HL-60 (cell line): ENCODE results near the gene SEZ6.

Experiments
- POLR2AphosphoS5 ChIP-seq: IDR thresholded peaks from 2 replicates; pipeline ENCODE4 v1.6.1; 2012; ENCODE audit warnings: low read depth
- SPI1 ChIP-seq: IDR thresholded peaks from 2 replicates; pipeline ENCODE4 v1.6.1; 2012; ENCODE audit warnings: low read depth, mild to moderate bottlenecking, borderline replicate concordance
- TF ChIP-seq, protein P1 (sequence below): IDR thresholded peaks from one replicate; pipeline ENCODE4 v1.5.1; 2011; ENCODE audit warnings: low read length, control low read depth, inconsistent platforms; ENCODE audit not compliant: insufficient read depth

DNA sequence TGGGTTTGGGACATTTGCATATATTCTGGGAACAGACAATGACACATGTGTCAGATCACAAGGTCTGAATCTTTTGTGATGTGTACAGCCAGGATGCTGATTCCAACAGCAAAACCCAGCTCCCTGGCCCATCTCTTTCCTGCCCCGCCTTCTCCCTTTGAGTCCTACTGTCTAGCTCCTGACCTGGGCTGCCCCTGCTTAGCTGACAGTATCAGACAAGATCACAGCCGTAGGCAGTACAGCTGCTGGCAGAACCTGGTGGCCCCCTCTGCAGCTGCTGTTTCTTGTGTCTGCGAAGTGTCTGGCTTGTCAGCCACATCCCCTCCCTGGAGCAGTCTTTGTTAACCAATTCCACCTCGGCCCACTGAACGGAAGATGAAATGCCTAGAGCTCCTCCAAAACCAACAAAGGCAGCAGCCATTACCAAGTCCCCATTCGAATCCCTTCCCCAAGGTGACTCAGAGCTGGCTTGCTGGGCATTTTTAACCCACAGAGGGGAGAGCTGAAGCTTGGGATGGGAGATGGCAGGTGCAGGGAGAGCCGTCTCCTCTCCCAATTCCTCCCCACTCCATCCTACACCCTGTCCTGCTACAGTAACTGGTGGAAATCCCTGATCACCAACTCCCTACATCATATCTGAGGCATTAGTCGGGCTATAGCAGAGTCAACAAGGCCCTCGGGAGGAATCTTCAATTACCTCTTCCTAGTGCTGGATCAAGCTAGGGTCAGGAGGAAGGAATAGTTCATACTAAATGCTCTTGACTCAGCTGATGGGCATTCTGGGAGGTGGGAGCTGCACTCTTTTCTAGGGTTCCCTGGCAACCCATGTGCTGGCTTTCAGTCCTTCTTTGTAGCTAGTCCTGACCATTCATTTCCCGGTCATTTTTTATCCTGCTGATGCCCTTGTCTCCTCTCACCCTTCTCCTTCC lies 42.9 kb upstream of the SEZ6 start:
- TF ChIP-seq POLR2AphosphoS5, result no peak
- TF ChIP-seq, protein P1, sequence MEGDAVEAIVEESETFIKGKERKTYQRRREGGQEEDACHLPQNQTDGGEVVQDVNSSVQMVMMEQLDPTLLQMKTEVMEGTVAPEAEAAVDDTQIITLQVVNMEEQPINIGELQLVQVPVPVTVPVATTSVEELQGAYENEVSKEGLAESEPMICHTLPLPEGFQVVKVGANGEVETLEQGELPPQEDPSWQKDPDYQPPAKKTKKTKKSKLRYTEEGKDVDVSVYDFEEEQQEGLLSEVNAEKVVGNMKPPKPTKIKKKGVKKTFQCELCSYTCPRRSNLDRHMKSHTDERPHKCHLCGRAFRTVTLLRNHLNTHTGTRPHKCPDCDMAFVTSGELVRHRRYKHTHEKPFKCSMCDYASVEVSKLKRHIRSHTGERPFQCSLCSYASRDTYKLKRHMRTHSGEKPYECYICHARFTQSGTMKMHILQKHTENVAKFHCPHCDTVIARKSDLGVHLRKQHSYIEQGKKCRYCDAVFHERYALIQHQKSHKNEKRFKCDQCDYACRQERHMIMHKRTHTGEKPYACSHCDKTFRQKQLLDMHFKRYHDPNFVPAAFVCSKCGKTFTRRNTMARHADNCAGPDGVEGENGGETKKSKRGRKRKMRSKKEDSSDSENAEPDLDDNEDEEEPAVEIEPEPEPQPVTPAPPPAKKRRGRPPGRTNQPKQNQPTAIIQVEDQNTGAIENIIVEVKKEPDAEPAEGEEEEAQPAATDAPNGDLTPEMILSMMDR, result no peak
- TF ChIP-seq SPI1, result no peak
